GM19324 (cell line): ENCODE measurements around the gene SEZ6.

Source experiments
- ATAC-seq: cut with Tn5 transposase; IDR thresholded peaks from one replicate; pipeline ENCODE4 v1.9.1; 2021; ENCODE audit warnings: mild to moderate bottlenecking, moderate library complexity; ENCODE audit not compliant: unreplicated experiment, low FRiP score

SEZ6 gene

GRCh38 chr17:28958820-28959455, 46.9 kb downstream of the SEZ6 start:
- no peak for ATAC-seq

- ATAC-seq: no peak
Measured at GRCh38 chr17:28957992-28958355, 47.9 kb downstream of the SEZ6 start.

GRCh38 chr17:28957277-28957991, 48.4 kb downstream of the SEZ6 start:
- ATAC-seq: no peak

- ATAC-seq: no peak
Measured at GRCh38 chr17:28956861-28957260, 49.0 kb downstream of the SEZ6 start.

- ATAC-seq: no peak
Measured at GRCh38 chr17:28956112-28956511, 49.7 kb downstream of the SEZ6 start.

GRCh38 chr17:28955408-28955807, 50.4 kb downstream of the SEZ6 start:
- no peak for ATAC-seq

GRCh38 chr17:28954886-28955285, 50.9 kb downstream of the SEZ6 start:
- no peak for ATAC-seq

GRCh38 chr17:28953444-28954118, 52.3 kb downstream of the SEZ6 start:
- no peak for ATAC-seq

- peak; percentile 55 for ATAC-seq
Measured at GRCh38 chr17:28951991-28952975, 53.5 kb downstream of the SEZ6 start.

GRCh38 chr17:28951428-28951990, 54.3 kb downstream of the SEZ6 start, which contains the start of gene PHF12:
PHF12 (minus strand) TSS chr17:28951518; CDS start chr17:28950960, 558 bp downstream.
- ATAC-seq: peak; percentile 82

- ATAC-seq: no peak
Measured at GRCh38 chr17:28950752-28951427, 54.9 kb downstream of the SEZ6 start.

GRCh38 chr17:28950017-28950751, 55.6 kb downstream of the SEZ6 start:
- no peak for ATAC-seq

- ATAC-seq: no peak
Measured at GRCh38 chr17:28949185-28950016, 56.4 kb downstream of the SEZ6 start.

GRCh38 chr17:28948873-28949184, 57.0 kb downstream of the SEZ6 start:
- no peak for ATAC-seq

GRCh38 chr17:28948342-28948741, 57.5 kb downstream of the SEZ6 start:
- no peak for ATAC-seq

GRCh38 chr17:28947639-28948038, 58.2 kb downstream of the SEZ6 start:
- no peak for ATAC-seq

- ATAC-seq: no peak
Measured at GRCh38 chr17:28946239-28946638, 59.6 kb downstream of the SEZ6 start.
